Activated B cell treated with CpG ODN at 0.5 μM for 24 hours (primary cell): ENCODE data around the gene C8B. TPM values are rescaled to one million over a fixed set of nuclear protein-coding genes. Genes with fewer than 3 reads are reported as not detected.

Source experiments
- ATAC-seq: fragments of 200-7000 bp; cut with Tn5 transposase; one replicate; pipeline ENCODE4 v1.10.0; 2021; ENCODE audit warnings: low read depth, mild to moderate bottlenecking, moderate library complexity
- CTCF ChIA-PET: fragments of 350-600 bp; sonication (Branson Sonifier 250); formaldehyde crosslinking; loops from one replicate; lab custom pipeline; 2021; ENCODE audit warnings: antibody characterized with exemption; lab: Charles Lee
- POLR2A ChIA-PET: fragments of 350-600 bp; sonication (Branson Sonifier 250); formaldehyde crosslinking; loops from one replicate; lab custom pipeline; 2021; ENCODE audit warnings: antibody characterized with exemption; lab: Charles Lee
- DNase-seq: peaks from one replicate; pipeline ENCODE4 v3.0.0; 2022
- H3K27ac Mint-ChIP-seq: one replicate; pipeline ENCODE4 v1.8.0; 2020; ENCODE audit warnings: mixed read lengths
- H3K27me3 Mint-ChIP-seq: one replicate; pipeline ENCODE4 v1.8.0; 2021; ENCODE audit warnings: mixed read lengths
- H3K36me3 Mint-ChIP-seq: one replicate; pipeline ENCODE4 v1.8.0; 2021; ENCODE audit warnings: low read depth, mixed read lengths
- H3K4me1 Mint-ChIP-seq: one replicate; pipeline ENCODE4 v1.8.0; 2021; ENCODE audit warnings: mixed read lengths
- H3K4me3 Mint-ChIP-seq: one replicate; pipeline ENCODE4 v1.8.0; 2020; ENCODE audit warnings: mild to moderate bottlenecking, mixed read lengths
- H3K9me3 Mint-ChIP-seq: one replicate; pipeline ENCODE4 v1.8.0; 2020; ENCODE audit warnings: mixed read lengths
- CTCF ChIP-seq: fragments of 200-600 bp; IDR thresholded peaks from one replicate; pipeline ENCODE4 v1.8.0; 2022; ENCODE audit warnings: antibody characterized with exemption, mild to moderate bottlenecking
- intact Hi-C: fragments of 100-400 bp; cut with micrococcal nuclease; formaldehyde crosslinking; loops from one replicate; pipeline ENCODE4 v1.15.1; 2024
- total RNA-seq: library from RNA; stranded (reverse); gene quantifications from 2 replicates; pipeline ENCODE4 v1.2.3, GENCODE V29; 2022

C8B gene
- total RNA-seq, 1 donor from 2014 or later, result not detected

DNA sequence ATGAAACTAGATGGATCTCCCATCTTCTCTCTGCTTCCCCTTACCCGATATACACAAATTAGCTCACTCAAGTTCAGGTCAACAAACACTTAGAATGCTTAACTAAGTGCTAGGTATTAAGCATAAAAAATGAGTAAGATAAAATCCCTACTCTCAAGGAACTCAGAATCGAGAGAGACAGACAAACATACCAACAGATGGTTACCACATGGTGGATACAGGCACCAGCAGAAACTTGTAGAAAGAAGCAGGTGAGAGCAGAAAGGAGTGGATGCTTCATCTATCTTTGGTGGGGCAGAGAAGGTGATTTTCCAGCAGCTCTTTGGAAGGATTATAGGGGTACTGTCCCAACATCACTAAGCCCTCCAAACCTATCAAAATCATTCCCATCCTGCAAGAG lies 32.2 kb downstream of the C8B start:
- H3K4me3 Mint-ChIP-seq, result no peak overlapping the region
- H3K9me3 Mint-ChIP-seq, result no peaks in the 10 kb centered on the region
- H3K27ac Mint-ChIP-seq, result no peak overlapping the region
- intact Hi-C loops, result no loop called here
- DNase-seq (no peak), ATAC-seq (no peak)
- H3K36me3 Mint-ChIP-seq, result no peaks in the 10 kb centered on the region
- ChIA-PET POLR2A (no interaction called here), CTCF (interaction anchor here (0.7 kb wide), 1 partner anchor 101 kb away, joined by 3 read pairs; no protein-coding TSS in a partner anchor)
- peaks cover 2% of the 10 kb centered on the region for H3K27me3 Mint-ChIP-seq
- no peak for TF ChIP-seq CTCF
- H3K4me1 Mint-ChIP-seq, result no peaks in the 10 kb centered on the region

GRCh38 chr1:56933161-56933560 lies 32.7 kb downstream of the C8B start:
- DNase-seq (no peak), ATAC-seq (no peak)
- intact Hi-C loops, result no loop called here
- no peak for TF ChIP-seq CTCF
- Mint-ChIP-seq H3K4me1 (no peaks in the 10 kb centered on the region), H3K27ac (no peak overlapping the region), H3K36me3 (no peaks in the 10 kb centered on the region), H3K27me3 (peaks cover 2% of the 10 kb centered on the region), H3K4me3 (no peak overlapping the region), H3K9me3 (no peaks in the 10 kb centered on the region)
- ChIA-PET POLR2A (no interaction called here), CTCF (no interaction called here)

DNA sequence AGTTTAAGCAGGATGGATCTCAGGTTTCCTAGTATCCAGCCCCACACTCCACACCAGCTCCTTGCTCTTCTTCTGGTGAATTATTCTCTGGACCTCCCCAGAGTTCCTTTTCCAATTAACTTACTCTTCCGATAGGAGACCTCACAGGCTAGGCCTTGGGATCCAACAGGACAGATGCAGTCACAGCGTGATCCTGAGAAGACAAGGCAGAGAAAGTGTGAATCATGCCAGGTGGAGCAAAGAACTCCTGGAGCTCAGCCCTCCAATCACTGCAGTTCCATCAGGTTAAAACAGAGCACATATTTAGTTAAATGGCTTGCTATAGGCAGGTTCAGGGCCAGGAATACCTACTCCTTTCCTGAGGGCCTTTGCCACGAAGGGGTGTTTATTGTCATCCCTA lies 34.1 kb downstream of the C8B start:
- ATAC-seq (no peak), DNase-seq (no peak)
- Mint-ChIP-seq H3K9me3 (no peaks in the 10 kb centered on the region), H3K4me1 (no peaks in the 10 kb centered on the region), H3K4me3 (no peak overlapping the region), H3K27me3 (no peaks in the 10 kb centered on the region), H3K36me3 (no peaks in the 10 kb centered on the region), H3K27ac (no peak overlapping the region)
- CTCF ChIA-PET, result no interaction called here
- POLR2A ChIA-PET, result interaction anchor here (0.5 kb wide), 1 partner anchor 1140 kb away, joined by 3 read pairs; no protein-coding TSS in a partner anchor
- intact Hi-C loops, result no loop called here
- TF ChIP-seq CTCF, result no peak

- no peaks in the 10 kb centered on the region for H3K4me1 Mint-ChIP-seq
- TF ChIP-seq CTCF, result no peak
- H3K4me3 Mint-ChIP-seq, result no peak overlapping the region
- H3K27ac Mint-ChIP-seq, result no peak overlapping the region
- intact Hi-C loops, result no loop called here
- H3K36me3 Mint-ChIP-seq, result no peaks in the 10 kb centered on the region
- H3K27me3 Mint-ChIP-seq, result no peaks in the 10 kb centered on the region
- H3K9me3 Mint-ChIP-seq, result no peaks in the 10 kb centered on the region
- POLR2A ChIA-PET, result no interaction called here
- ATAC-seq (no peak), DNase-seq (no peak)
- CTCF ChIA-PET, result no interaction called here
Observed at GRCh38 chr1:56931211-56931610, 34.6 kb downstream of the C8B start.

GRCh38 chr1:56929492-56929891 lies 36.3 kb downstream of the C8B start:
- TF ChIP-seq CTCF, result no peak

More at GRCh38 chr1:56929492-56929891, 36.3 kb downstream of the C8B start:
- no peak for DNase-seq
- H3K4me1 Mint-ChIP-seq, result no peaks in the 10 kb centered on the region
- H3K9me3 Mint-ChIP-seq, result no peaks in the 10 kb centered on the region
- H3K4me3 Mint-ChIP-seq, result no peak overlapping the region
- no peak for ATAC-seq
- H3K27me3 Mint-ChIP-seq, result no peaks in the 10 kb centered on the region
- intact Hi-C loops, result no loop called here
- ChIA-PET CTCF (no interaction called here), POLR2A (no interaction called here)
- no peaks in the 10 kb centered on the region for H3K36me3 Mint-ChIP-seq
- H3K27ac Mint-ChIP-seq, result no peak overlapping the region
